H1 (cell line): ENCODE results near the gene METTL22. TPM values are rescaled to one million over a fixed set of nuclear protein-coding genes. Genes with fewer than 3 reads are reported as not detected.

ENCODE experiments used
- ASH2L ChIP-seq: fragments of 200-600, 300-600 bp; sonication (generic); IDR thresholded peaks from one replicate; pipeline ENCODE4 v1.7.1; 2017; ENCODE audit warnings: low read length
- ATF3 ChIP-seq: IDR thresholded peaks from 2 replicates; pipeline ENCODE4 v1.6.1; 2011; ENCODE audit warnings: low read depth, mild to moderate bottlenecking, low read length; ENCODE audit not compliant: insufficient read depth
- CHD7 ChIP-seq: fragments of 300-600 bp; sonication (generic); IDR thresholded peaks from 2 replicates; pipeline ENCODE4 v1.7.1; 2012; ENCODE audit warnings: low read length, moderate library complexity, mild to moderate bottlenecking, inconsistent platforms; ENCODE audit not compliant: insufficient replicate concordance
- HDAC2 ChIP-seq, 2 experiments: fragments of 300-600 bp in 1 of 2; sonication (generic) in 1 of 2; IDR thresholded peaks; 2 replicates each; pipeline ENCODE4 v1.6.1; 2011 to 2012; ENCODE audit warnings: low read depth in 2 of 2, low read length in 2 of 2, mild to moderate bottlenecking in 2 of 2, moderate library complexity in 2 of 2, borderline replicate concordance in 1 of 2, inconsistent platforms in 1 of 2
- KDM1A ChIP-seq: fragments of 200-600, 300-600 bp; sonication (generic); IDR thresholded peaks from 2 replicates; pipeline ENCODE4 v1.7.1; 2016; ENCODE audit warnings: mild to moderate bottlenecking, low read length, borderline replicate concordance
- SP1 ChIP-seq: IDR thresholded peaks from 2 replicates; pipeline ENCODE4 v1.6.1; 2011; ENCODE audit warnings: low read depth, low read length
- TAF7 ChIP-seq: optimal IDR thresholded peaks from 2 replicates; pipeline ENCODE3; 2011; ENCODE audit warnings: low read depth, mild to moderate bottlenecking, inconsistent platforms, low read length, moderate library complexity, borderline replicate concordance
- USF2 ChIP-seq: IDR thresholded peaks from 2 replicates; pipeline ENCODE4 v1.6.1; 2011; ENCODE audit warnings: low read length, improper control_type of control experiment
- polyA plus RNA-seq, 7 experiments: library from polyadenylated mRNA; depleted of rRNA in 3 of 7; stranded (reverse) in 5 of 7; unstranded in 2 of 7; fragments of >200 nt in 5 of 7; fragments of 200-250 nt in 2 of 7; gene quantifications; 1 replicate in 5 of 7; 2 replicates in 1 of 7; 4 replicates in 1 of 7; pipeline versions ENCODE4 v1.2.1 to v1.2.3, GENCODE V29; 2011 to 2013; ENCODE audit warnings: missing spikeins in 2 of 7, mixed read lengths in 2 of 7
- total RNA-seq: library from RNA; stranded (reverse); fragmentation: NEBNext Ultra II Directional; extraction: Animal tissue kit (Norgen Biotek cat#: 25700); gene quantifications from 2 replicates; pipeline ENCODE4 v1.2.1, GENCODE V29; 2021
- TF ChIP-seq, protein P1 (sequence below): IDR thresholded peaks from 2 replicates; pipeline ENCODE4 v1.6.1; 2012; ENCODE audit warnings: inconsistent platforms

The METTL22 gene
- total and polyA plus RNA-seq, 2 of the 8 experiments (the other 6 are each of a cell fraction or from before 2014, with no cell fraction given), result 56.7 to 85.2 TPM

DNA sequence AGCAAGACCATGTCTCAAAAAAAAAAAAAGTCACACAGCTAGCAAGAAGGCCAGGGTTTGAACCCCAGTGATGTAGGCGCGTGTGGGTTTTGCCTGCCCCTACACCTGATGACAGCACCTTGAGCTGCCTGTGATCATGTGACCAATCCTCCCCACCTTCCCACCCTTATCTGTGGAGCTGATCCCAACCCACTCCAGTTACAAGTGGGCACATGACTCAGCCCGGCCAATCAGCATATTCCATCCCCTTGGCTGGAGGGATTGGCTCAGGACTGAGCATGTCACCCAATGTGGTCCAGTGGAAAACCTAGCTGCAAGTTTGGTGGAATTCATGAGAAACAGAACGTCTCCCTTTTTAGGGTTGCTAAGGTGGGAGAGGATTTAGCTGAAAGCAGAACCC is 37.8 kb upstream of the METTL22 start (continued):
- TF ChIP-seq CHD7 (no peak), ATF3 (peak; percentile 43; the same call in 1 of the 2 replicates), USF2 (peak; percentile 91), HDAC2 (IDR thresholded peaks at IDR 0.05; ENCODE audit: borderline replicate concordance in 1 of 2, low read depth in 2 of 2, low read length in 2 of 2) (no peak), TAF7 (no peak), ASH2L (no peak), SP1 (no peak), KDM1A (no peak)
- TF ChIP-seq, protein P1, sequence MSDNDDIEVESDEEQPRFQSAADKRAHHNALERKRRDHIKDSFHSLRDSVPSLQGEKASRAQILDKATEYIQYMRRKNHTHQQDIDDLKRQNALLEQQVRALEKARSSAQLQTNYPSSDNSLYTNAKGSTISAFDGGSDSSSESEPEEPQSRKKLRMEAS, result peak; percentile 38; the same call in 1 of the 2 replicates
- TF ChIP-seq, all 59 proteins: peak for 4
